IPS-NIHi7 (cell line): ENCODE results near the gene CRYBB1.
A peak's percentile ranks its signal among the peaks of the same experiment; 100 is the strongest.

ENCODE experiments used
- DNase-seq: peaks from one replicate; pipeline ENCODE4 v3.0.0; 2012; ENCODE audit warnings: mixed read lengths; ENCODE audit errors: extremely low spot score

CRYBB1 gene

DNA sequence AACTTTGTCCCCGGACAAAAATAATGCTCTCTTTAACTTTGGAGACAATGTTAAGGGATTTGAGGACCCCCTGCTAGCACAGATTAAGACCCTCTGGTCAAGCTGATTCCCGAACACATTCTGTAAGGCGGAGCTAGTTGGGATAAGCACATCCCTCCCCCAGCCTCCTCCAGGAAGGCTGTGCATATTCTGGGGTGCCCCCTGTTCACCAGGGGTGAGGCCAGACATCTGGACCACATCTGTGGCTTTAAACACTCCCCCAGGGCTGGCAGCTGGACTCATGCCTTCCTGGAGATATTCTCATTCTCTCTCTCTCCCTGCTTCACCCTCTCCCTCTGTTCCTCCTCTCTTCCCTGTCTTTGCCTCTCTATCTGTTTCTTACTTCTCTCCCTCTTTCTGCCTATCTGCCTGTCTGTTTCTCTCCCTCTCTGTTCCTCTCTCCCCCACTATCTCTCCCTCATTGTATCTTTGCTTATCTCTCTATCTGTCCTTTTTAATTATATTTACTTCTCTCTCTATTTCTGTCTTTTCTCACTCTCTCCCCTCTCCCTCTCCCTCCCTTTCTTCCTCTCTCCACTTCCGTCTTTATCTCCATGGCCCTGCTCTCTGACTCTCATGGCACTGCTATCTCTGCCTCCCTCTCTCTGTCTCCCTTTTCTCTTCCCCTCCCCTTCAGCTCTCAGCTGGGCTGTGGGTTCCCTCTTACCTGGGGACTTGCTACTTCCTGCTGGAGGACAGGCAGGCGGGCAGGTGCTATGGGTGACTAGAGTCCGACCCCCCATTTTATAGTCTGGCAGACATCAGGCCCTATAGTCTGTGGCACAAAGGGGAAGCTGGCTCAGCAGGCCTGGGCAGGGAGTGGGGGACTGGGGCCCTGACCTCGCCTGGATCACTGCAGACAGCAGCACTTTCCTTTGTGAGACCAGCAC is at the start of gene CRYBB1:
TSS of gene CRYBB1 (minus strand) at position 757 of the 929 bp plus-strand sequence. CDS start 1,708 bp downstream, outside the sequence.
- no peak for DNase-seq

DNA sequence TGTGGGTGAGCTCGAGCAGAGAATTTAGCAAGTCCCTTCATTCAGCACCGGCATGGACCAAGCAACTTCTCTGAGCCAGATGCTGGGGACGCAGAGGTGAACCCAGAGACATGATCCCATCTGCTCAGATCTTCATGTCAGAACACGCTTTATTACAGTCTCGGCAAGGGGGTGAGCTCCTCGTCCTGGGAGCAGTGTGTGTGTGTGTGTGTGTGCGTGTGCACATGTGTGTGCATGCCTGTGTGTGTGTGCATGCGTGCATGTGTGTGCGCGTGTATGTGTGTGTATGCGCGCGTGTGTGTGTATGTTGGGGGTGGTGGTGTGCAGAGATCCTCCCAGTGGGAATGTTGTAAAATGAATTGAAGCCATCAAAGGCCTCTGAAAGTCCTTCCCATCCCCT is 49.3 kb upstream of the CRYBB1 start:
- no peak for DNase-seq

DNA sequence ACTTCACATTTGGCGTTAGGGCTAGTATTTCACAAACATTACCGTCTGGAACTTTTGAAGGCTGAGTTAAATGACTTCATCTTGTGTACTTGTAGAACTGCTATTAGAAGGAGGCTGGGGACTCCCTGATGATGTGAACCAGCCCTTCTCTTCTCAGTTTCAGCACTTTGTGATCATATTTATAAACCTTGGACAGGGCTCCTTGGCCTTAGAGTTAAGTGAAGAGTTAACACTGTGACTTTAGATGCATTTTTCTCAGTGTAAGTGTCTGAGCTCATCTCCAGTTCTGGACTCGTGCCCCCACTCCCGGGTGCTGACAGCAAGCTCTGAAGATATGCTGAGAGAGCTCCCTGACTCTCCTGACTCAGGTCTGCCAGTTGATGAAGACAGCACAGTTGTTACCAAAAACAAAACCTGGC is 48.0 kb upstream of the CRYBB1 start:
- DNase-seq: no peak

DNA sequence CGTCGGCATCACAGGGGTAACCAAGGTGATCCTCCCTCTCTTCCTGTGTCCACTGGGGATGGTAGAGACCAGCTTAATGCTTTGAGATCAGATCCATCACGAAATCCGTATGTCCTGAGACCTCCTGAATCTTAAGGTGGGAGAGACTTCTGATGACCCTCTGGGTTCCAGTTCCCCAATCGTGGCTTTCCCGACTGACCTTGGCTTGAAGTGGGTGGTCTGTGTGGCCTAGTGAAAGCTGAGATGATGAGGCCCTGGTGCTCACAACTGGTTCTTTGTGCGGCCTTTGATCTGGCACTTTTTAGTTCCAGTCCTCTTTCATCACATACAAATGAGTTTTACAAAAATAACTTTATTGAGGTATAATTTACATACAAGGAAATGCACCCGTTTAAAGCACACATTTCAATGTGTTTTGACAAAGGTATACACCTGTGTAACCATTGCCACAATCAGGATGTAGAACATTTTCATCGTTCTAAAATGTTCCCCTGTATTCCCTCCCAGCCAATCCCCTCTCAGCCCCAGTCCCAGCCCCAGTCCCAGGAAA is 45.6 kb upstream of the CRYBB1 start:
- no peak for DNase-seq

DNA sequence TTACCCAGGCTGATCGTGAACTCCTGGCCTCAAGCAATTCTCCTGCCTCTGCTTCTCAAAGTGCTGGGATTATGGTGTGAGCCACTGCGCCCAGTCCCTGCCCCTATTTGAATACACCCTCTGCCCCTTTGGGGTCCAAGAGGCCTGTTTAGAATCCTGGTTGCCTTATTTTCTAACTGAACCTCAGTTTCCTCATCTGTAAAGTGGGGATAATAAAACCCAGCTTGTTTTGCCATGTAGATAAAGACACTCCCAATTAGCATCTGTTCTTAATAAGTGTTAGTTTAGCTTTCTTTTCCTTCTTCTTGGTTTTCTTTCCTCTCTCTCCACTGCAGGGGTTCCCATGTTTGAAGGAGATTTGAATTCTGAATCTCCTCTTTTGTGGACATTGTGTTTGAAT is 44.3 kb upstream of the CRYBB1 start:
- no peak for DNase-seq

DNA sequence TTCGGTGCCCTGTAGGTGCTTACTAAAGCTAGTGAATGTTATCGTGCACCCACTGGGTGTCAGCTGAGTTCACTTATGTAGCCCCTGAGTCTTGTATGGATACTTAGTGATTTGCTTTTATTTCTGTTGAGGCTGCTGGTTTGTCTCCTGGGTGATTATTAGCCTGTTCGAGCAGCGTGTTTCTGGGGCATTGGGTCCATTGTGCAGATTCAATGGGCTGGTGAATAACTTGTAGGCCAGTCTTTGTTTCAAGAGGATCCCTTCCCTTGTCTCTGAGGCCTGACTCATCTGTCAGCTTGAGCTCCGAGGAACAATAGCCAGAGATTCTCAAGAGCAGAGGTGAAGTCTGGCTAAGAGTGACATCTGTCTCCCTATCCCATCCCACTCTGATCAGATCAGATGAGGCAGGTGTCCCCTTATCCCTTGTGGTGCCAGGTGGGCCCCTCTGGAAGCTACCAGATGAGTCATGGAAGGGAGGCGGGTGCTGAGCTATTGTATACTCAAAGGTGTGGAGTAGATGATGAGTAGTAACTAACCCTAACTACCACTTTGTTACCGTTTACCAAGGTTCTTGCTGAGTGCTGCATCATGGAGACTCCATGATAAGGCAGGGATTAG is 43.2 kb upstream of the CRYBB1 start:
- DNase-seq: peak; percentile 18

DNA sequence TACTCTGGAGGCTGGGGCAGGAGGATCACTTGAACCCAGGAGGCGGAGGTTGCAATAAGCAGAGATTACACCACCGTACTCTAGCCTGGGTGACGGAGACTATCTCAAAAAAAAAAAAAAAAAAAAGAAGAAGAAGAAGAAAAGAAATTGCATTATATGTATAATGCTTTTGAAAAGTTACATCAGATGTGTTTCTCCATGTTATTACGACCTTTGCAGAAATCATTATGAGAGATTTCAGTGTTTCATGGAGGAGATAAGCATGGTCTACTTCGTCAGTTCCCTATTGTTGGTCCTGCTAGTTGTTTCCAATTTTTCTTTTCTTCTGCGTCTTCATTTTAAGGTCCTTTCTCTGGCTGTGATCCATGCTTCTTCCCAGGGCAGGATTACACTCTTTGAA is 42.5 kb upstream of the CRYBB1 start:
- no peak for DNase-seq

DNA sequence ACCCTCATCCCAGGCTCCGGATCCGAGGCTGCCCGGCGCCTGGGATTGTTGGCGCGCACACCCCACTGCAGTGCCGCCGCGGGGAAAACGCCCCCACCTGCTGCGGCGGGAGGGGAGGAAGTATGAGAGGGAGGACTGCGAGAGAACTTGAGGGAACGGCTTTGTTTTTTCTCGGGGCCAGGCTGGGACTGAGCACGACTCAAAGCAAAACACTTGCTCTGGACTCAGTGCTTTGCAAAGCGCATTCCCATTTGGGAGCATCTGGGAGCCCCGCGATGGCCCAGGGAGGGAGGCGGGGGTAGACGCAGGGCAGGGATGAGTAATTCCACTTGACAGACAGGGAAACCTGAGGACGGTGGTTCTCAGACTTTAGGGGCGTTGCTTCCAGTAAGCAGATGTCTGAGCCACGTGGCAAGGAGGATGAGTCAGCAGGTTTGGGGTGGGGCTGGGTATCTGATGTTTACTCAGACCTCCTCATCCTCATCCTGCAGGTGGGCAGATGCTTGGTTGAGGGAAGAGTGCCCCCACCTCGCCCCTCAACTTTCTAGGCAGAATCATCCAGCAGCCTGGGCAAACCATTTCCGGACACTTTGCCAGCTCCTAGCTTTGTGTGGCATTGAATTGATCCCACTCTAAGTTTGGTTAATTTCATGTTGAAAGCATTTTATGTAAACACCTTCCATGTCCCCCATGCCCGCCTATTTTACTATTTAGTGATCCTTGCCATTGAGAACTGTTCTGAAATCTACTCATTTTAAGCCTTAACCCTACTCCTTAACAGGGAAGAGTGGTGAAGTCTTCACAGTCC is 41.0 kb upstream of the CRYBB1 start:
- peak; percentile 87 for DNase-seq

DNA sequence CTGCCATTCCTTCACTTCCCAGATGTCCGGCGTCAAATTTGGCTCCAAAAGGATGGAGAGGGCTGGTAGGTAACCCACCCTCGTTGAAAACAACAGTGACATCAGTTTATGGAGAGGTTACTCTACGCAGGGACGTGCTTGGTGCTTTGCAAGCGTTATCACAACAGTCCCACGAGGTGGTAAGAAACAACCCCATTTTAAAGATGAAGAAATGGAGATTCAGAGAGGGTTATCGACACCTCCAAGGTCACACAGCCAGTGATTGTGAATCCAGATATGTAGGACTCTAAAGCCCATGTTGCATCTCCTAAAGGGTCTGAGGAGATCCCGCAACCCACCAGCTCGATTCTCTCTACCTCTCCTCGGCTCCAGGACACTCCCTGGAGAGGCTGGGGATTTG is 40.3 kb upstream of the CRYBB1 start:
- no peak for DNase-seq

DNA sequence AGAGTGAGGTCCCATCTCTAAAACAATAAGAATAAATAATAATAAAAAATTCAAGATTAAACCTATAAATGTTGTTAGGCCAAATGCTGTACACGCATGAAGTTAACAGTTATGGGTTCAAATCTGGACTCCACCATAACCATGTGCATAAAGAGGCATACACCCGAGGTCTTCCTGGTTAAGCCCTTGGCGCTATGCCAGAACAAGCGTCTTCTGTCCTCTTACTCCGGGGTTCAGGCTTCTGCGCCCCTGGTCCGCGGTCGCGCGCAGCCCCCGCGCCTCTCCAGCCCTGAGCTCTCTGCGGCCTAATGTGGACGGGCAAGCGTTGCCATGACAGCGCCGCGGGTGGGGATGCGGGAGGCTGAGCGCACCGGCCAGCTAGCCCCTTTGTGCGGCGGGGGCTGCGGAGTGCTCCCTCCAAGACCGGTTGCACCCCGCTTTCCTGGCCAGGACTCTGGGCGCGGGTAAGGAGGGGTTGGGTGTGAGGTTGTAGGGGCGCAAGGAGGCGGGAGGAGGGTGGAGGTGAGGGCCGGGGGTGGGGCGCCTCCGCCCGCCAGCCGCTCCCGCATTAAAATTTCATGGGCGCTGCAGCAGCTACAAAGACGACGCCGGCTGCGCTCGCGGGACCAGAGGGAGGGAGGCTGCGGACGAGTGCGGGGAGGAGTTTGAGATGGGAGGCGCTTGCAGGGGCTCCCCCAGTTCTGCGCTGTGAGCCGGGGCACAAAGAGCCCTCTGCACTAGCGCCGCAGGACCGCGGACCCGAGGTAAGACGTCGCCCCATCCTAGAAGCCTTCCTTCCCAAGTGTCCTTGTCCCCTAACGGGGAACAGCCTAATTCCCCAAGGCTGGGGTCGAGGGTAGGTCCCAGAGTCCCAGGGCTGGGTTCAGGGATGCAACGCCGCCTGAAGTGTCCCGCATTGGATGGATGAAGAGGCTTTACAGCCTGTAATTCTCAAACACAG is 39.3 kb upstream of the CRYBB1 start, which contains the start of gene MIAT:
TSS of gene MIAT (plus strand) at position 698 of the 961 bp plus-strand sequence.
- DNase-seq: peak; percentile 59

DNA sequence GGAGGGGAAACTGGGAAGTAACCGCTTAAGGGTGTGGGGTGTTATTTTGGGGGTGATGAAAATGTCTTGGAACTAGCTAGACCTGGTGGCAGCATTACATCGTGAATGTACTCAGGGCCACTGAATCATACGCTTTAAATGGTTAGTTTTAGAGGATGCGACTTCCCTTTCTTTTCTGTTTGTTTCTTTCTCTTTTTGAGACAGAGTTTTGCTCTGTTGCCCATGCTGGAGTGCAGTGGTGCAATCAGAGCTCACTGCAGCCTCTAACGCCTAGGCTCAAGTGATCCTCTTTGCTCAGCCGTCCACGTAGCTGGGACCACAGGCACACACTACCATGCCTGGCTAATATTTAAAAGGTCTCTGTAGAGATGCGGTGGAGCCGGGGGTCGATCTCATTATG is 34.0 kb upstream of the CRYBB1 start:
- DNase-seq: no peak

DNA sequence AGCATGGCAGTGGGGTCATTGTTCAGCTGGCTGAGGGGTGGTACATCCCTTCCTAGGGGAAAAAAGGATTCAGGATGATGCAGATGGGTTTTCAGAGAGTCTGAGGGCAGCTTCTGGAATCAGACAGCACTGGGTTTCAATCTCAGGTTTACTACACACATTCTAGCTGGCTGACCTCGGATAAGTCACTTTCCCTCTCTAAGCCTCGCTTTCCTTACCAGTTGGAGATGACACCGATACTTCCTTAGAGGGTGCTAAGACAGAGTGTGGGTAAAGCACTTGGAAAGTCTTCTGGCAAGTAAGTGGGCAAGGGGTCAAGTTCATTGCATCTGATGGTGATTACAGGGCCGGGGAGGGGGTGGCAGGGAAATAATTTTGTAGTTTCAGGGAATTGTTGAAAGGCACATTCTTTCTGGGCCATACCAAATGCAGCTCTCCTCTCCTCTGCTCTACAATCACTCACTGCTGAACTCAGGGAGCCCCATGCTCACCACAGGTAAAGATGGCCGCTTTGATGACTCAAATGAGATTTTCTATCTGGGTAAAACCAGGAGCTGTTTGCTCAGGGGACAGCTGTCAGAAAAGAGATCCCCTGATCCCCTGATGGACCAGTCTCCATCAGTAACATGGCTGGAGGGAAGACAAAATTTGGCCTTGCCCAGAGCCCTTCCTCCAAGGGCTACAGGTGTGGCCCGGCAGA is 33.0 kb upstream of the CRYBB1 start:
- DNase-seq: no peak

DNA sequence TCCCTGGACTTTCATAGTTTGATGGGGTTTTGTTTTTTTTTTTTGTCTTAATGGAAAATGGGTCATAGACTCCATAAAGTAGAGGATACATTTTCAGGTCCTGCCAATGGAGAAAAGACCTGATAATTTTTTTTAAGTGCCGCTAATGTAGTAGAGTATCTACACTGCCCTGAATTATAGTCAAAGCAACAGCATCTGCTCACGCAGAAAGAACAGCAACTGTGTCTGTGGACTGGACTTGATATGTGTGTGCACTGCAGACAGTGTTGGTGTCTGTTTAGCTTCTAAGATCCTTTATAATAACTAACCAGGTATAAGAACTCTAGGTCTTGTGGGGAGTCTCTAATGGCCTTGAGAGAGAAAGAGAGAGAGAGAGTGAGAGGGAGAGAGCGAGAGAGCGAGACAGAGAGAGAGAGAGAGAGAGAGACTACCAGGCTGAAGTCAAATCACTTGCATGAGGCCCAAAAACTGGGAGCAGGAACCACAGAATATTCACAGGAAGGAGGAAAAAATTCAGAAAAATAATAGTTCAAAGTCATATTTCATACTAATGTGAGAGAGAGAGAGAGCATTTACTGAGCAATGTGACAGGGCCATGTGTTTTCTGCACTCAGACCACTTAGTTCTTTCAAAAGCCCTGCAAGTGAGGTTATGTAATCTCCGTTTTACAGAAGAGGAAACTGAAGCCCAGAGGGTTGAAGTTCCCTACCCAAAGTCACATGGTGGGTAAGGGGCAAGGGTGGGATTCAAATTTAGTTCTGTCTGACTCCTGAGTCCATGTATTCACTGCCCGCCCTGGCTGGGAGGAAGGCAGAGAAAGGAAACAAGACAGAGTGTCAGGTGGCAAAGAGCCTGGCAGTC is 30.9 kb upstream of the CRYBB1 start:
- DNase-seq: no peak

DNA sequence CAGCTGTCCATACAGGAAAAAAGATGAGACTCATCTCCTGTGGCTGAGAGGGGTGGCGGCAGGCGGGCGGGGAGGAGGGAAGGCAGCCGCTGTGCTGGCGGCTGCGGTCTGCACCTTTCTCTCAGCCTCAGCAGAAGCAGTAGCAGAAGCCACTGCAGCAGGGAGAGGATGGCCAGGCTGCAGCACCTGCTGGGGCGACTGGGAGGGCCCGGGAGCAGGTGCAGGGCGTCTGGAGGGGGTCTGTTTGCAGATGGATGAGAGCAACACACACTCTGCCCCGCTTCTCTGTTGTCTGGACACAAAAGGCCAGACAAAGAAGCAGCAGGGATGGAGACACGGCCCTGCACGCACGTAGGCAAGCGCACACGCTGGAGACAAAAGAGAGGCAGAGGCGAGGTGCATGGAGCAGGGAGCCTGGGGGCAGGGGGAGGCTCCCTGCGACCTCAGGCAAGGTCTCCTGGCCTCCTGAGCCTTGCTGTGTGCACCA is 30.2 kb upstream of the CRYBB1 start:
- DNase-seq: peak; percentile 51

DNA sequence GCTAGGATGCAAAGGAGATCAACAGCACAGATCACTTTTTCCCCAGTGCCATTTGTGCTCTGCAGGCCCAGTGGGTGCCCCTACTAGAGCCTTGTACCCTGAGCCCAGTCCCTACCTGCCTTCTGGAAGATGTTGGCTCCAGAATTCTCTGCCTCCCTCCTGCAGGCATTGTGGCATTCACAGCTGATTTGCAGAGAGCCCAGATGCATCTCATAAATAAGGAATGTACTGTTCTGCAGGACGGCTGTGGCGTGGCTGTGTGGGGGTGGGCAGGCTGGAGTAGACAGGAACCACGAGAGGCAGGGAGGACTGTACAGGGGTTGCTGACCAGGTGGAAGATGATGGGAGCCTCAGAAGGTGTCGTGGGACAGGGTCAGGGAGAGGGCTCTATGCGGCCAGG is 28.3 kb upstream of the CRYBB1 start:
- no peak for DNase-seq

DNA sequence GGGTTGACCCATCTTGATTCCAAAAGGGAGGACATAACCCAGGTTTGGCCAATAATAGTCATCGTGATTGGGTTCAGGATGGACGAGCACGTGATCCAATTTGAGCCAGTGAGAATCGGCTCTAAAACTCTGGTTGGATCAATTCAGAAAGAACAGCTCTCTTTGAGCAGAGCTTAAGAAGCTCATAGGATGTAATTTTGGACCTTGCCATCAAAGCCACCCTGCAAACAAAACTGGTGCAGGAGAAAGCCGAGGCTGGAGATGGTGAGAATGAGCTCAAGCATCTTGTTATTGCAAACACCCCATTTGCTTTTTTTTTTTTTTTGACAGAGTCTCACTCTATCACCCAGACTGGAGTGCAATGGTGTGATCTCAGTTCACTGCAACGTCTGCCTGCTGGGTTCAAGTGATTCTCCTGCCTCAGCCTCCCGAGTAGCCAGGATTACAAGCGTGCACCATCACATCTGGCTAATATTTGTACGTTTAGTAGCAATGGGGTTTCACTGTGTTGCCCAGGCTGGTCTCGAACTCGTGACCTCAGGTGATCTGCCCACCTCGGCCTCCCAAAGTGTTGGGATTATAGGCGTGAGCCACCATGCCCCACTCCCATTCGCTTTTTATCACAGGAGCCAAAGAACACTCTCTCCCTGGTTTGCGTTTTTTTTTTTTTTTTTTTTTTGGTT is 25.7 kb upstream of the CRYBB1 start:
- DNase-seq: no peak

DNA sequence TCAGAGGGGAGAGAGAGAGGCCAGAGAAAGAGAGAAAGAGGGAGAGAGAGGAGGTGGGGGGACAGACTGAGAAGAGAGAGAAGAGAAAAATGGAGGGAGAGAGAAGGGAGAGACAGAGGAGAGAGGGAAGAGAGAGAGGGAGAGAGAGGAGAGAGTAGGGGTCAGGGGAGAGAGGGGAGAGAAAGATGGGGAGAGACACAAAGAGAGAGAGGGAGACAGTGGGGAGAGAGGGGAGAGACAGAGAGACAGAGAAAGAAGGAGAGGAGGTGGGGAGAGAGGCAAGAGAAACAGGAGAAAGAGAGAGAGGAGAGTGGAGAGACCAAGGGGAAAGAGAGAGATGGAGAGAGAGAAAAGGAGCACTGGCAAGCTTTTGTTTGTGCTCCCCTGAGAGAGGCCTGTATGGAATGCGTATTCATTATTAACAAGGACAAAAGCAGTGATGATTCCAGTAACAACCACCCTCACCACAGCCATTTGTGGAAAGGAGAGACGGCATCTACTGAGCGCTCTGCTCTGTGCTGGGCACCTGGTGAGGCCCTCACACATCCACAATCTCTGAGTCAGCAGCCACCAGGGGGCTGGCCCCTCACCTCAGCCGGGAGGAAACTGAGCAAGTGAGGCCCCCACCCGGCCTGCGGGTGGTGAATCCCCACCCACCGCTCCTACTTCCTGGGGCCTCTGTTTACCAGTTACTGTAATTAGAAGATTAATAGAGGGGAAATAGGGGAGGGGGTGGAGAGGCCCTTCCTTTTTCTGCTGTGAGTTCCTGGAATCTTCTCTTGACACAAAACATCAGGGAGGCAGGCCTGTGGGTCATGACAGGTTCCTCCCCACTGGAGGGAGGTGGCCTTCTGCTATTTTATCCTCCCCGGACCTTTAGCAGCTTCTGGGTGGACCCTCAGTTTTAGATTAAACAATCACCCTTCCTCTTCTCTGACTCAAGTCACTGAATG is 24.9 kb upstream of the CRYBB1 start:
- no peak for DNase-seq
